ENCODE results near the gene YPEL3. TPM values are rescaled to one million over a fixed set of nuclear protein-coding genes. Genes with fewer than 3 reads are reported as not detected.

Gene YPEL3
- total and polyA plus RNA-seq, 2 donors (not counting 3 experiments of a cell fraction or from before 2014, with no cell fraction given): 46.1 to 78.0 TPM

DNA sequence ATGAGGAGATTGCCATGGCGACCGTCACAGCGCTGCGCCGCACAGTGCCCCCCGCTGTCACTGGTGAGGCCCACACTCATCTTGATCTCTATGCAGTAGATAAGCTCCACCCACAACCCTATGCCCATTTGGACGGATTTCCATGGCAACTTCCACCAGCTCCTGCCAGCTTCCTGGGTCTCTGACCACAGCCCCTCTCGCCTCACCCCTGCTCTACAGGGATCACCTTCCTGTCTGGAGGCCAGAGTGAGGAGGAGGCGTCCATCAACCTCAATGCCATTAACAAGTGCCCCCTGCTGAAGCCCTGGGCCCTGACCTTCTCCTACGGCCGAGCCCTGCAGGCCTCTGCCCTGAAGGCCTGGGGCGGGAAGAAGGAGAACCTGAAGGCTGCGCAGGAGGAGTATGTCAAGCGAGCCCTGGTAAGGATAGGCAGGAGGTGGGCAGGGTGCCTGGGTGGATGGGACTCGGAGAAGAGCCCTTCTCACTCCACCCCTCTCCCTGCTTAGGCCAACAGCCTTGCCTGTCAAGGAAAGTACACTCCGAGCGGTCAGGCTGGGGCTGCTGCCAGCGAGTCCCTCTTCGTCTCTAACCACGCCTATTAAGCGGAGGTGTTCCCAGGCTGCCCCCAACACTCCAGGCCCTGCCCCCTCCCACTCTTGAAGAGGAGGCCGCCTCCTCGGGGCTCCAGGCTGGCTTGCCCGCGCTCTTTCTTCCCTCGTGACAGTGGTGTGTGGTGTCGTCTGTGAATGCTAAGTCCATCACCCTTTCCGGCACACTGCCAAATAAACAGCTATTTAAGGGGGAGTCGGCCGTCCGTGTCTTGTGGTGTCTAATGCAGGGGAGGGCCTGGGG is 26.2 kb downstream of the YPEL3 start:
- dilution Hi-C loops (cut with MboI; ENCODE audit: extremely low pct_ligation_motif_present, low sequenced_read_pairs): no loop called here
- no peak overlapping the region for H3K9ac ChIP-seq (replicated peaks; ENCODE audit: extremely low read depth, insufficient read depth, low read length)
- H3K79me2 ChIP-seq (ENCODE audit: control insufficient read depth, insufficient read depth, low read length): peaks cover 46% of the 10 kb centered on the region
- no peak overlapping the region for H3K4me2 ChIP-seq (ENCODE audit: insufficient read depth, low read length)
- TF ChIP-seq JUN (IDR thresholded peaks at IDR 0.05; ENCODE audit: borderline replicate concordance, insufficient read depth, insufficient read length, low read depth): no peak
- intact Hi-C loops (cut with micrococcal nuclease): no loop called here
- DNase-seq (ENCODE audit: low read depth, low spot score): no peak
- no peaks in the 10 kb centered on the region for H3K9me1 ChIP-seq (replicated peaks; ENCODE audit: control insufficient read depth, extremely low read depth, insufficient read depth, low read length)
- H4K20me1 ChIP-seq (replicated peaks; ENCODE audit: control insufficient read depth, extremely low read depth, insufficient read depth, low read length): no peaks in the 10 kb centered on the region
- H3K9me3 ChIP-seq (replicated peaks; ENCODE audit: control insufficient read depth, insufficient read depth, low read length): no peaks in the 10 kb centered on the region
- peaks cover 24 to 42% of the 10 kb centered on the region in 2 experiments for H3K36me3 ChIP-seq (ENCODE audit: control insufficient read depth in 2 of 2, extremely low read depth in 1 of 2, insufficient read depth in 2 of 2, low read length in 2 of 2)
- H2AFZ ChIP-seq (ENCODE audit: low read depth, low read length): no peak overlapping the region
- FAIRE-seq: no peak
- ChIA-PET POLR2A (interaction anchor here (0.5 to 0.8 kb wide), 2 partner anchors 22 to 111 kb away, joined by 5 to 8 read pairs; partner anchors contain the start of gene TBX6), CTCF (interaction anchor here (0.9 kb wide), 1 partner anchor 23 kb away, joined by 3 read pairs; no protein-coding TSS in a partner anchor)
- no peaks in the 10 kb centered on the region for H3K27me3 ChIP-seq (ENCODE audit: control insufficient read depth in 2 of 2, insufficient read depth in 2 of 2, low read length in 2 of 2)
- no peak overlapping the region for H3K27ac ChIP-seq (ENCODE audit: insufficient read depth, low read depth, low read length)
- peaks cover 14% of the 10 kb centered on the region for H3K4me1 ChIP-seq (ENCODE audit: control insufficient read depth, extremely low read depth, insufficient read depth, low read length)
- H3K4me3 ChIP-seq (replicated peaks in 1 of 3; ENCODE audit: insufficient read depth in 1 of 3, low read depth in 1 of 3, low read length in 3 of 3): no peak overlapping the region
- TSS peak; percentile 6 for BruUV-seq (replicated peaks)

DNA sequence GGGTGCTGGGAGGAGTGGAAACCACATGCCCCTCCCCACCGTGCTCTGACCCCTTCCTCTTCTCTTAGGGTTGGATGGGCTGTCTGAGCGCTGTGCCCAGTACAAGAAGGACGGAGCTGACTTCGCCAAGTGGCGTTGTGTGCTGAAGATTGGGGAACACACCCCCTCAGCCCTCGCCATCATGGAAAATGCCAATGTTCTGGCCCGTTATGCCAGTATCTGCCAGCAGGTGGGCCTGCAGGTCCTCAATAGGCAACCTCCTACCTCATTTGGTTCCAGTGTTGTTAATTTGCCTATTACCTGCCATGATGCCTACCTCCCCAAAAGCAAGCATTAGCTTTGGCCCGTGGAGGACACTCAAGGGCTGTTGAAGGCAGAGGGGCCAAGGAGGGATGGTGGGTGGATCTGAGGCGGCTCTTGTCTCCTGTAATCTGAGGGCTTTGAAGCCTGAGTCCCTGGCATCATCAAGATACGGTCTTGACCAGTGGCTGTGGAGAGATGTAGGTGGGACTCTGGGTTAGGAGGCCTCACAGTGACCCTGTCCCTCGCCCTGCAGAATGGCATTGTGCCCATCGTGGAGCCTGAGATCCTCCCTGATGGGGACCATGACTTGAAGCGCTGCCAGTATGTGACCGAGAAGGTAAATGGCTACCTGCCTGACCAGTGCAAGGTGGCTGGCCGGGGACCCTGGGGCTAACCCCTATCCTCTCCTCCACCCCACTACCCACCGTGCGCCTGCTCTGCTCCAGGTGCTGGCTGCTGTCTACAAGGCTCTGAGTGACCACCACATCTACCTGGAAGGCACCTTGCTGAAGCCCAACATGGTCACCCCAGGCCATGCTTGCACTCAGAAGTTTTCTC is 27.0 kb downstream of the YPEL3 start:
- POLR2A ChIA-PET: no interaction called here
- Histone ChIP-seq H4K20me1 (replicated peaks; ENCODE audit: control insufficient read depth, extremely low read depth, insufficient read depth, low read length) (no peaks in the 10 kb centered on the region), H3K4me3 (replicated peaks in 1 of 3; ENCODE audit: insufficient read depth in 1 of 3, low read depth in 1 of 3, low read length in 3 of 3) (no peak overlapping the region), H3K36me3 (ENCODE audit: control insufficient read depth in 2 of 2, extremely low read depth in 1 of 2, insufficient read depth in 2 of 2, low read length in 2 of 2) (peaks cover 24 to 42% of the 10 kb centered on the region in 2 experiments), H3K9me3 (replicated peaks; ENCODE audit: control insufficient read depth, insufficient read depth, low read length) (no peaks in the 10 kb centered on the region), H3K79me2 (ENCODE audit: control insufficient read depth, insufficient read depth, low read length) (peaks cover 46% of the 10 kb centered on the region), H3K27ac (ENCODE audit: insufficient read depth, low read depth, low read length) (no peak overlapping the region), H3K4me1 (ENCODE audit: control insufficient read depth, extremely low read depth, insufficient read depth, low read length) (peaks cover 21% of the 10 kb centered on the region), H3K9me1 (replicated peaks; ENCODE audit: control insufficient read depth, extremely low read depth, insufficient read depth, low read length) (no peaks in the 10 kb centered on the region), H3K4me2 (ENCODE audit: insufficient read depth, low read length) (no peak overlapping the region), H3K27me3 (ENCODE audit: control insufficient read depth in 2 of 2, insufficient read depth in 2 of 2, low read length in 2 of 2) (no peaks in the 10 kb centered on the region), H3K9ac (replicated peaks; ENCODE audit: extremely low read depth, insufficient read depth, low read length) (no peak overlapping the region), H2AFZ (ENCODE audit: low read depth, low read length) (no peak overlapping the region)
- BruUV-seq (replicated peaks): no TSS peak
- DNase-seq (ENCODE audit: low read depth, low spot score) (peak; percentile 46), FAIRE-seq (peak; percentile 78)
- dilution Hi-C loops (cut with MboI; ENCODE audit: extremely low pct_ligation_motif_present, low sequenced_read_pairs) (no loop called here), intact Hi-C loops (cut with micrococcal nuclease) (no loop called here)
- CTCF ChIA-PET: interaction anchor here (1.6 to 1.8 kb wide), 2 partner anchors 14 to 23 kb away, joined by 5 to 9 read pairs; partner anchors contain the start of gene TBX6
- no peak for TF ChIP-seq JUN (IDR thresholded peaks at IDR 0.05; ENCODE audit: borderline replicate concordance, insufficient read depth, insufficient read length, low read depth)
- TF ChIP-seq POLR2A (IDR thresholded peaks at IDR 0.05; ENCODE audit: low read depth, low read length): peak; percentile 17
- TF ChIP-seq POLR2AphosphoS5 (IDR thresholded peaks at IDR 0.05; ENCODE audit: insufficient read depth, low read depth, low read length): peak; percentile 20
- no peak for TF ChIP-seq MYC (IDR thresholded peaks at IDR 0.05; ENCODE audit: low read depth, low read length)
- TF ChIP-seq, protein P1, sequence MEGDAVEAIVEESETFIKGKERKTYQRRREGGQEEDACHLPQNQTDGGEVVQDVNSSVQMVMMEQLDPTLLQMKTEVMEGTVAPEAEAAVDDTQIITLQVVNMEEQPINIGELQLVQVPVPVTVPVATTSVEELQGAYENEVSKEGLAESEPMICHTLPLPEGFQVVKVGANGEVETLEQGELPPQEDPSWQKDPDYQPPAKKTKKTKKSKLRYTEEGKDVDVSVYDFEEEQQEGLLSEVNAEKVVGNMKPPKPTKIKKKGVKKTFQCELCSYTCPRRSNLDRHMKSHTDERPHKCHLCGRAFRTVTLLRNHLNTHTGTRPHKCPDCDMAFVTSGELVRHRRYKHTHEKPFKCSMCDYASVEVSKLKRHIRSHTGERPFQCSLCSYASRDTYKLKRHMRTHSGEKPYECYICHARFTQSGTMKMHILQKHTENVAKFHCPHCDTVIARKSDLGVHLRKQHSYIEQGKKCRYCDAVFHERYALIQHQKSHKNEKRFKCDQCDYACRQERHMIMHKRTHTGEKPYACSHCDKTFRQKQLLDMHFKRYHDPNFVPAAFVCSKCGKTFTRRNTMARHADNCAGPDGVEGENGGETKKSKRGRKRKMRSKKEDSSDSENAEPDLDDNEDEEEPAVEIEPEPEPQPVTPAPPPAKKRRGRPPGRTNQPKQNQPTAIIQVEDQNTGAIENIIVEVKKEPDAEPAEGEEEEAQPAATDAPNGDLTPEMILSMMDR (IDR thresholded peaks at IDR 0.05; ENCODE audit: extremely low read depth in 1 of 2, insufficient read depth in 1 of 2, low read depth in 1 of 2, low read length in 2 of 2): peak; percentile 55 to 67
- no peak for TF ChIP-seq GATA2 (IDR thresholded peaks at IDR 0.05; ENCODE audit: insufficient read depth, insufficient read length, low read depth, low read length)

Measured in endothelial cell of umbilical vein (primary cell).